ENCODE measurements around the gene ARMC2.

ARMC2 gene

DNA sequence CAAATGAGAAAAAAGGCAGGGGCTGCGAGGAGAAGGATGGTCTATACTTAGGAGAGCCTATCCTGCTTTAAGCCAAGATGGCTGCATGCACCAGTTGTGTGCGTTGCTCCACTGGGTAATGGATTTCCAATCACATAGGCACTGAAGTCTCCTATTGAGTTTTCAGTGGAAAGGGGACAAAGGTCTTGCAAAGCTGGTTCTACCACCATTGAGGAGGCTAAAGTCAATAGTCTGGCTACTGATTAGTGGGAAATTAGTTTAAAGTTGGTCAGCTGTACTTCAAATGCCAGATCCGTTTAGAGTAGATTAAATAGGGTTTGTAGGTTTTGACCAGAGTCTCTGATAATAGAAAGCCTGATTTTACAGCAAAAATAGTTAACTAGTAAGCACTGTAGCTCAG, 141.5 kb downstream of the ARMC2 start:
- no peak for DNase-seq (ENCODE audit: low read depth)

DNA sequence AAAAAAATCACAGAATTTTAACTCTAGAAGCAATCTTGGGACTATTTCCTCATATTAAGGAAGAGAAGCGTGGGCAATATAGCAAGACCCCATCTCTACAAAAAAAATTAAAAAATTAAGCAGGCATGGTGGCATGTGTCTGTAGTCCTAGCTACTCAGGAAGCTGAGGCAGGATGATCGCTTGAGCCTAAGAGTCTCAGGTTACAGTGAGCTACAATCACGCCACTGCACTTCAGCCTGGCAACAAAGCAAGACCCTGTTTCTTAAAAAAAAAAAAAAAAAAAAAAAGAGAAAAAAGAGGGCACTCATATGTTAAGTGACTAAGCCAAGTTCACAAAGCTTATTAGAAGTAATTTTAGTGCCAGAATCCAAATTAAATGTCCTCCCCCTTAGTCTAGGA, 145.7 kb downstream of the ARMC2 start:
- no peak for DNase-seq (ENCODE audit: low read depth)
- TF ChIP-seq, protein P1, sequence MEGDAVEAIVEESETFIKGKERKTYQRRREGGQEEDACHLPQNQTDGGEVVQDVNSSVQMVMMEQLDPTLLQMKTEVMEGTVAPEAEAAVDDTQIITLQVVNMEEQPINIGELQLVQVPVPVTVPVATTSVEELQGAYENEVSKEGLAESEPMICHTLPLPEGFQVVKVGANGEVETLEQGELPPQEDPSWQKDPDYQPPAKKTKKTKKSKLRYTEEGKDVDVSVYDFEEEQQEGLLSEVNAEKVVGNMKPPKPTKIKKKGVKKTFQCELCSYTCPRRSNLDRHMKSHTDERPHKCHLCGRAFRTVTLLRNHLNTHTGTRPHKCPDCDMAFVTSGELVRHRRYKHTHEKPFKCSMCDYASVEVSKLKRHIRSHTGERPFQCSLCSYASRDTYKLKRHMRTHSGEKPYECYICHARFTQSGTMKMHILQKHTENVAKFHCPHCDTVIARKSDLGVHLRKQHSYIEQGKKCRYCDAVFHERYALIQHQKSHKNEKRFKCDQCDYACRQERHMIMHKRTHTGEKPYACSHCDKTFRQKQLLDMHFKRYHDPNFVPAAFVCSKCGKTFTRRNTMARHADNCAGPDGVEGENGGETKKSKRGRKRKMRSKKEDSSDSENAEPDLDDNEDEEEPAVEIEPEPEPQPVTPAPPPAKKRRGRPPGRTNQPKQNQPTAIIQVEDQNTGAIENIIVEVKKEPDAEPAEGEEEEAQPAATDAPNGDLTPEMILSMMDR (IDR thresholded peaks at IDR 0.05; ENCODE audit: control insufficient read depth, extremely low read depth, insufficient read depth) = no peak
- no peak overlapping the region for H3K4me3 ChIP-seq (ENCODE audit: low read depth, low read length)

More for the DNA sequence above, 141.5 kb downstream of the ARMC2 start:
- H3K4me3 ChIP-seq (ENCODE audit: low read depth, low read length) = no peak overlapping the region
- TF ChIP-seq, protein P1 (IDR thresholded peaks at IDR 0.05; ENCODE audit: control insufficient read depth, extremely low read depth, insufficient read depth) = no peak

DNA sequence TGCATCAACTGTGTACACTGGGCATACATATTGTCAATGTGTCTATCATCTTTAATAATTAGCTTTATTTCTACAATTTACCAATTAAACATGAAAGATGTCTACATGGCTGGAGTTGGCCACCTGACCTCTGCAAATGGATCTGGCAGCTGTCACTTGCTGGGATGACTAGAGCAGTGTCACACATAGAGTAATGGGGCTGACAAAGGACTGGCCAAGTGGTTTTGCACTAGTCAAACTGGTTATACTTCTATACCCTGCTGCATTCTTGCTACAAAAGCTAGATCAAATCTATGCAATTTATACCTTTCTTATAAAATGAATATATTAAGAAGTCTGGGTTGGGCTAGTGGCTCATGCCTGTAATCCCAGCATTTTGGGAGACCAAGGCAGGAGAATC, 147.1 kb downstream of the ARMC2 start:
- TF ChIP-seq, protein P1 (IDR thresholded peaks at IDR 0.05; ENCODE audit: control insufficient read depth, extremely low read depth, insufficient read depth) = no peak
- no peak for DNase-seq (ENCODE audit: low read depth)
- no peak overlapping the region for H3K4me3 ChIP-seq (ENCODE audit: low read depth, low read length)

DNA sequence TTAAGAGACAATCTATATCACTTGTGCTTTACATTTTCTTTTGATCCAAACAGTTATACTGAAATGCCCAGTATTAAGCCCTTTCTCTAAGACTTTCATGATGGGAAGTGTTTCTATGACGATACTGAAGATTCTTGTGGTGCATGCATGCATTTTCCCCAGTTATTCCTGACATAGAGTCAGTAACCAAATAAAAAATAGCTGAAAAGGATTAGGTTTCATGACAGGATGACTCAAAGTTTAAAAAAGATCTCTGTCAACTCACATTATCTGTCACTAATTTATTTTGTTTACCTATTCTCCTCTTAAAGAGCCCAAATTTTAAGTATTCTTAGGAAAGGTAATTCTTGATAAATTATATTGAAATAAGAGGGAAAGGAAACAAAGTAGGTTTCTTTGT, 148.0 kb downstream of the ARMC2 start:
- H3K4me3 ChIP-seq (ENCODE audit: low read depth, low read length) = no peak overlapping the region
- no peak for DNase-seq (ENCODE audit: low read depth)
- TF ChIP-seq, protein P1 (IDR thresholded peaks at IDR 0.05; ENCODE audit: control insufficient read depth, extremely low read depth, insufficient read depth) = no peak

DNA sequence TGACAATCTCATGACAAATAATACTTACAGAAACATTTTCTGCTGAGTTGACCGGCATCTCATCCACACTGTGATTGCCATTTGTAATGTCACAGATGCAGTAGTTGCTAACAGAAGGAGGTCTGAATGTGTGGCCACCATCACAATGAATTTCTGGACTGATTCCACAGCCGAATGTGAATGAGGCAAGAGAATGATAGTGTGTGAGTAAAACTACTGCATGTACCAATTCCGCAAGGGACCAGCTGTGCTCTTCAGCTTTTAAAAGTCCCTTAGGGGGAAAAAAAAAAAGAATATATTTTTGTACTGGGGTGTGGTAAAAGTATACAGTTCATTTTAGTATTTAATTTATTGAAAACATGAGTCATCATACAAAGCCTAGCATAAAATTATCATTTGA, 150.3 kb downstream of the ARMC2 start:
- TF ChIP-seq, protein P1 (IDR thresholded peaks at IDR 0.05; ENCODE audit: control insufficient read depth, extremely low read depth, insufficient read depth) = no peak
- DNase-seq (ENCODE audit: low read depth) = no peak
- no peak overlapping the region for H3K4me3 ChIP-seq (ENCODE audit: low read depth, low read length)

DNA sequence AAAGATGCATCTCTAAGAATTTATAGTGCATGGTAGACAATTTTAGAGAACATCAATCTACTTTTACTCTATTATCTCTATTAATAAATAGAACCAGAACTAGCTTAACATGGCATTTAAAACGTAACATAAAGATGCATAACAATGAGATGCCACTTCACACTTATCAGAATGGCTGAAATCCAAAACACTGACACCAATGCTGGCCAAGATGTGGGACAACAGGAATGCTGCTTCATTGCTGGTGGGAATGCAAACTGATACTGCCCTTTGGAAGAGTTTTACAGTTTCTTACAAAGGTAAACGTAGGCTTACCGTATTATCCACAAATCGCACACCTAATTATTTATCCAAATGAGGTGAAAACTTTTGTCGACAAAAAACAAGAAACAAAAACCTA, 151.2 kb downstream of the ARMC2 start:
- TF ChIP-seq, protein P1 (IDR thresholded peaks at IDR 0.05; ENCODE audit: control insufficient read depth, extremely low read depth, insufficient read depth) = no peak
- no peak for DNase-seq (ENCODE audit: low read depth)
- no peak overlapping the region for H3K4me3 ChIP-seq (ENCODE audit: low read depth, low read length)

DNA sequence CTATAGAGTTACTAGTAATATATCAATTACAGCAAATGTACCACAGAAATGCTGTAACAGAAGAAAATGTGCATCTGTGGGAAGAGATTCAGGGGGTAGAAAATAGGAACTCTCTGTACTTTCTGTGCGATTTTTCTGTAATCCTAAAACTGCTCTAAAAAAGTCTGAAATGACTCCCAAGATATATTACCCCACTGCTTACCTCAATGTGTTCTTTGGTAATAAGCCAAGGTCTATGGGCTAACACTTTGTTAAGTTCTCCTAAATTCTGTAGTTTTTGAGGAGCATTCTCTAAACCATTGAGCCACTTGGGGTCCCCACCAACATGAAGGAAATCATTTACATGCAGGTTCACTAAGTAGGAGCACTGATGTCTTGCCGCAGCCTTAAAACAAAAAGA, 152.1 kb downstream of the ARMC2 start:
- no peak overlapping the region for H3K4me3 ChIP-seq (ENCODE audit: low read depth, low read length)
- TF ChIP-seq, protein P1 (IDR thresholded peaks at IDR 0.05; ENCODE audit: control insufficient read depth, extremely low read depth, insufficient read depth) = no peak
- DNase-seq (ENCODE audit: low read depth) = no peak

All from LNCaP clone FGC (cell line).